GM12878 (cell line): Measurements from ENCODE around the gene ZBTB38. TPM values are rescaled to one million over a fixed set of nuclear protein-coding genes. Genes with fewer than 3 reads are reported as not detected.

Source experiments
- ATAC-seq: fragments of 200-7000 bp; cut with Tn5 transposase; 3 replicates; pipeline ENCODE4 v1.9.1; 2020; ENCODE audit warnings: mild to moderate bottlenecking, moderate library complexity
- BruUV-seq: library from RNA; stranded (reverse); fragments of 400-500 nt; replicated peaks from 2 replicates; lab custom pipeline; 2021; lab: Mats Ljungman, UMichigan
- CTCF ChIA-PET: fragments of 300-600 bp; sonication (Branson Sonifier 250); formaldehyde crosslinking; extraction: SDS; loops from one replicate; lab custom pipeline; 2021; ENCODE audit warnings: inconsistent platforms; lab: Yijun Ruan, JAX
- POLR2A ChIA-PET: fragments of 350-600 bp; formaldehyde crosslinking; extraction: SDS; loops from one replicate; lab custom pipeline; 2021; ENCODE audit warnings: inconsistent platforms; lab: Charles Lee
- RAD21 ChIA-PET: fragments of 300-600 bp; sonication (Branson Sonifier 250); formaldehyde crosslinking; loops from one replicate; lab custom pipeline; 2023; ENCODE audit warnings: antibody characterized with exemption; ENCODE audit not compliant: unreplicated experiment; lab: Charles Lee
- SMC1A ChIA-PET: fragments of 300-600 bp; sonication (Branson Sonifier 250); formaldehyde crosslinking; loops from one replicate; lab custom pipeline; 2023; ENCODE audit not compliant: unreplicated experiment, uncharacterized antibody; lab: Charles Lee
- DNase-seq: peaks from one replicate; pipeline ENCODE4 v3.0.0-alpha.2; 2011; ENCODE audit warnings: low read depth, low spot score
- FAIRE-seq: peaks from 3 replicates; lab custom pipeline; 2011; peaks lifted over from hg19 to GRCh38; lab: Jason Lieb, UNC
- H2AFZ ChIP-seq: 2 replicates; pipeline ENCODE4 v1.6.0; 2011; ENCODE audit warnings: low read depth, low read length, control low read depth; ENCODE audit not compliant: control insufficient read depth
- H3K27ac ChIP-seq: 2 replicates; pipeline ENCODE4 v1.5.1; 2011; ENCODE audit warnings: control low read depth; ENCODE audit not compliant: control insufficient read depth, insufficient read depth
- H3K27me3 ChIP-seq, 2 experiments: replicated peaks in 1 of 2; 2 replicates each; pipeline versions ENCODE4 v1.6.0 to v1.6.1; 2011; ENCODE audit warnings: low read length in 1 of 2; ENCODE audit not compliant: control insufficient read depth in 2 of 2, insufficient read depth in 2 of 2
- H3K36me3 ChIP-seq, 2 experiments: 2 replicates each; pipeline ENCODE4 v1.5.1; 2011; ENCODE audit warnings: low read length in 1 of 2; ENCODE audit not compliant: control insufficient read depth in 2 of 2, insufficient read depth in 2 of 2
- H3K4me1 ChIP-seq: 2 replicates; pipeline ENCODE4 v1.6.1; 2011; ENCODE audit warnings: mild to moderate bottlenecking, low read length, moderate library complexity, mixed read lengths; ENCODE audit not compliant: control insufficient read depth, insufficient read depth
- H3K4me2 ChIP-seq: 2 replicates; pipeline ENCODE4 v1.6.0; 2011; ENCODE audit warnings: control low read depth; ENCODE audit not compliant: control insufficient read depth, insufficient read depth
- H3K4me3 ChIP-seq: fragments of 200-600 bp; sonication (generic); 2 replicates; pipeline ENCODE4 v1.5.1; 2016
- H3K79me2 ChIP-seq: 2 replicates; pipeline ENCODE4 v1.6.0; 2011; ENCODE audit warnings: low read length; ENCODE audit not compliant: control insufficient read depth, insufficient read depth
- H3K9ac ChIP-seq: 2 replicates; pipeline ENCODE4 v1.8.0; 2011; ENCODE audit warnings: low read length, control low read depth, mixed read lengths; ENCODE audit not compliant: control insufficient read depth, insufficient read depth
- H3K9me3 ChIP-seq: replicated peaks from 3 replicates; pipeline ENCODE4 v1.5.1; 2011; ENCODE audit warnings: mild to moderate bottlenecking, low read length; ENCODE audit not compliant: control insufficient read depth, insufficient read depth
- H4K20me1 ChIP-seq: 2 replicates; pipeline ENCODE4 v1.6.0; 2011; ENCODE audit not compliant: control insufficient read depth, insufficient read depth
- BACH1 ChIP-seq: fragments of 450-650 bp; IDR thresholded peaks from 2 replicates; pipeline ENCODE4 v1.6.1; 2017; ENCODE audit warnings: mild to moderate bottlenecking, borderline replicate concordance
- BHLHE40 ChIP-seq, 2 experiments: fragments of 450-650 bp in 1 of 2; IDR thresholded peaks; 2 replicates each; pipeline ENCODE4 v1.6.1; 2011 to 2017; ENCODE audit warnings: low read depth in 2 of 2, borderline replicate concordance in 1 of 2, improper control_type of control experiment in 1 of 2, low read length in 1 of 2, mild to moderate bottlenecking in 1 of 2
- CBX5 ChIP-seq: sonication (generic); IDR thresholded peaks from 2 replicates; pipeline ENCODE4 v1.6.1; 2016; ENCODE audit warnings: low read depth, moderate library complexity, mild to moderate bottlenecking, inconsistent platforms
- CEBPZ ChIP-seq: fragments of 150-350 bp; IDR thresholded peaks from 2 replicates; pipeline ENCODE4 v1.6.1; 2016; ENCODE audit warnings: low read depth, low read length
- DPF2 ChIP-seq: fragments of 450-650 bp; IDR thresholded peaks from 2 replicates; pipeline ENCODE4 v1.6.1; 2017; ENCODE audit warnings: mild to moderate bottlenecking
- FOS ChIP-seq: IDR thresholded peaks from 3 replicates; pipeline ENCODE4 v1.6.1; 2011; ENCODE audit warnings: borderline replicate concordance; ENCODE audit not compliant: insufficient read length; ENCODE audit errors: extremely low read depth
- FOXM1 ChIP-seq: IDR thresholded peaks from 2 replicates; pipeline ENCODE4 v1.6.1; 2012; ENCODE audit warnings: low read depth, mild to moderate bottlenecking, inconsistent platforms, low read length, moderate library complexity
- GATAD2B ChIP-seq: fragments of 450-650 bp; conservative IDR thresholded peaks from 2 replicates; pipeline ENCODE4 v1.6.1; 2017; ENCODE audit warnings: low read depth, mild to moderate bottlenecking, moderate library complexity
- IKZF1 ChIP-seq: fragments of 450-650 bp; conservative IDR thresholded peaks from 2 replicates; pipeline ENCODE4 v1.6.1; 2017; ENCODE audit warnings: antibody characterized with exemption, mild to moderate bottlenecking
- JUND ChIP-seq: IDR thresholded peaks from 2 replicates; pipeline ENCODE4 v1.6.1; 2012; ENCODE audit warnings: low read depth, mild to moderate bottlenecking, low read length, improper control_type of control experiment, moderate library complexity
- MYB ChIP-seq: fragments of 150-350 bp; IDR thresholded peaks from 2 replicates; pipeline ENCODE4 v1.6.1; 2014; ENCODE audit warnings: mild to moderate bottlenecking, low read depth, low read length, borderline replicate concordance
- NRF1 ChIP-seq: conservative IDR thresholded peaks from 2 replicates; pipeline ENCODE4 v1.6.1; 2011; ENCODE audit warnings: mild to moderate bottlenecking, low read depth, low read length, improper control_type of control experiment
- SKIL ChIP-seq: fragments of 450-650 bp; IDR thresholded peaks from 2 replicates; pipeline ENCODE4 v1.6.1; 2017; ENCODE audit warnings: mild to moderate bottlenecking, low read depth, inconsistent platforms; ENCODE audit not compliant: poor library complexity, severe bottlenecking
- ZNF207 ChIP-seq: fragments of 450-650 bp; IDR thresholded peaks from 2 replicates; pipeline ENCODE4 v1.6.1; 2014; ENCODE audit warnings: antibody characterized with exemption, mild to moderate bottlenecking, borderline replicate concordance
- WGBS: methylation state at CpG from one replicate; pipeline ENCODE4 v1.1.6; 2016; ENCODE audit warnings: low lambda C conversion rate; ENCODE audit not compliant: insufficient replicate concordance, insufficient coverage; ENCODE audit errors: missing lambda C conversion rate; 5-methylcytosine and 5-hydroxymethylcytosine counted together
- in situ Hi-C: fragments of 300-500 bp; cut with MboI; formaldehyde crosslinking; loops from 9 replicates; pipeline ENCODE4 v1.14.3; 2018; ENCODE audit warnings: mixed read lengths
- intact Hi-C: fragments of 100-400 bp; cut with micrococcal nuclease; formaldehyde crosslinking; loops from one replicate; pipeline ENCODE4 v1.14.2; 2022; ENCODE audit not compliant: unreplicated experiment
- polyA plus RNA-seq, 11 experiments: library from polyadenylated mRNA; depleted of rRNA in 4 of 11; unstranded in 6 of 11; stranded (reverse) in 5 of 11; fragments of >200 nt; fragmentation: Nextera tagmentation in 4 of 11; fragmentation: Illumina TruSeq in 1 of 11; extraction: Ambion mirVana in 4 of 11; extraction: Trizol in 1 of 11; gene quantifications; 1 replicate in 1 of 11; 2 replicates in 10 of 11; pipeline versions ENCODE4 v1.2.1 to v1.2.3, GENCODE V29; 2011 to 2016; ENCODE audit warnings: inconsistent platforms in 2 of 11, missing spikeins in 2 of 11, low read depth in 1 of 11
- total RNA-seq, 4 experiments: library from RNA; depleted of rRNA in 3 of 4; stranded (reverse); fragments of >200 nt in 3 of 4; fragmentation: Illumina TruSeq in 1 of 4; extraction: Trizol in 1 of 4; gene quantifications; 2 replicates each; pipeline versions ENCODE4 v1.2.1 to v1.2.3, GENCODE V29; 2013 to 2021
- TF ChIP-seq, protein P1 (sequence below): IDR thresholded peaks from 2 replicates; pipeline ENCODE4 v1.6.1; 2012; ENCODE audit warnings: low read depth, low read length, improper control_type of control experiment

The ZBTB38 gene
- total and polyA plus RNA-seq, 10 of the 15 experiments (the other 5 are each of a cell fraction or from before 2014, with no cell fraction given): 34.2 to 115 (median 88.6) TPM

DNA sequence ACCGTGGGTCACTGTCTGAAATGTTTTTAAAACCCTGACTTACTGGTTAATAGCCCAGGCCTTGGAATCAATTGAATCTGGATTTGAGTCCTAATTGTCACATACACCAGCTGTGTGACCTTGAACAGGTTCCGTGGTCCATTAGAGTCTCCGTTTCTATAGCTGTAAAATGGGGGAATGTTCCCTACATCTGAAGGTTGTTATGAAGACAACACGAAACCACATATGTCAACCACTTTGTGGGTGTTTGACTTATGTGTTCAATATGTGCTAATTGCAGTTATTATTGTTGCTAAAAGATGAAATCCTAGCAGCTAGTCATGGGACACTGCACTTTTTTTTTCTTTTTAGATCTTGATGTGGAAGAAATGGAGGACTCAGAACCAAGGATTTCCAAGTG, 35.3 kb downstream of the ZBTB38 start:
- H3K9ac ChIP-seq: peak overlapping the region; percentile 87
- ChIA-PET POLR2A (interaction anchor here (0.6 to 14.2 kb wide), 9 partner anchors 9 to 165 kb away, joined by 3 to 453 read pairs (median 5); no protein-coding TSS in a partner anchor), SMC1A (interaction anchor here (0.7 to 18.5 kb wide), 15 partner anchors 9 to 99 kb away, joined by 3 to 573 read pairs (median 5); partner anchors contain the start of gene ZBTB38), CTCF (interaction anchor here (0.7 to 11.4 kb wide), 15 partner anchors 9 to 100 kb away, joined by 3 to 107 read pairs (median 5); no protein-coding TSS in a partner anchor), RAD21 (interaction anchor here (0.7 to 14.3 kb wide), 13 partner anchors 9 to 437 kb away, joined by 3 to 387 read pairs (median 10); no protein-coding TSS in a partner anchor)
- H3K4me2 ChIP-seq: peak overlapping the region; percentile 73
- intact Hi-C loops (loop anchor here (2.0 to 5.0 kb wide), 2 partner anchors 39 to 67 kb away; no protein-coding TSS in a partner anchor), in situ Hi-C loops (no loop called here)
- FAIRE-seq: no peak
- H3K36me3 ChIP-seq: peaks cover 1 to 30% of the 10 kb centered on the region in 2 experiments; a peak in 3 of 4 replicates
- WGBS: 0% methylated on average over 4 of the region's 4 CpGs
- H3K27ac ChIP-seq: peak overlapping the region; percentile 92
- H2AFZ ChIP-seq: no peak overlapping the region
- peaks cover 88% of the 10 kb centered on the region for H3K79me2 ChIP-seq
- peak; percentile 26 for ATAC-seq
- DNase-seq: no peak
- H3K4me3 ChIP-seq: peak overlapping the region; percentile 72
- peaks cover 34% of the 10 kb centered on the region for H3K4me1 ChIP-seq
- H3K27me3 ChIP-seq: no peaks in the 10 kb centered on the region
- BruUV-seq: no TSS peak
- H4K20me1 ChIP-seq: no peaks in the 10 kb centered on the region
- H3K9me3 ChIP-seq: no peaks in the 10 kb centered on the region
- no peak for TF ChIP-seq FOXM1
- TF ChIP-seq MYB: no peak
- no peak for TF ChIP-seq BACH1
- TF ChIP-seq FOS: no peak
- no peak for TF ChIP-seq BHLHE40 (IDR thresholded peaks at IDR 0.05; ENCODE audit: borderline replicate concordance in 1 of 2, low read depth in 2 of 2, low read length in 1 of 2)
- no peak for TF ChIP-seq NRF1
- TF ChIP-seq GATAD2B: 0 out of 2 replicates have a peak, but pooled peaks have one; percentile 25
- no peak for TF ChIP-seq CBX5
- peak; percentile 46 for TF ChIP-seq IKZF1
- TF ChIP-seq JUND: no peak
- 0 out of 2 replicates have a peak, but pooled peaks have one; percentile 46 for TF ChIP-seq DPF2
- TF ChIP-seq SKIL: peak; percentile 35
- no peak for TF ChIP-seq CEBPZ
- TF ChIP-seq, protein P1, sequence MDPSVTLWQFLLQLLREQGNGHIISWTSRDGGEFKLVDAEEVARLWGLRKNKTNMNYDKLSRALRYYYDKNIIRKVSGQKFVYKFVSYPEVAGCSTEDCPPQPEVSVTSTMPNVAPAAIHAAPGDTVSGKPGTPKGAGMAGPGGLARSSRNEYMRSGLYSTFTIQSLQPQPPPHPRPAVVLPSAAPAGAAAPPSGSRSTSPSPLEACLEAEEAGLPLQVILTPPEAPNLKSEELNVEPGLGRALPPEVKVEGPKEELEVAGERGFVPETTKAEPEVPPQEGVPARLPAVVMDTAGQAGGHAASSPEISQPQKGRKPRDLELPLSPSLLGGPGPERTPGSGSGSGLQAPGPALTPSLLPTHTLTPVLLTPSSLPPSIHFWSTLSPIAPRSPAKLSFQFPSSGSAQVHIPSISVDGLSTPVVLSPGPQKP: no peak
- no peak for TF ChIP-seq ZNF207
